D721Med (cell line): ENCODE measurements around the gene DPM1.

ENCODE experiments used
- DNase-seq: peaks from one replicate; pipeline ENCODE4 v3.0.0; 2011; ENCODE audit warnings: low spot score; ENCODE audit not compliant: insufficient read length
- FAIRE-seq: peaks from 2 replicates; lab custom pipeline; 2011; peaks lifted over from hg19 to GRCh38; lab: Jason Lieb, UNC
- TF ChIP-seq, protein P1 (sequence below): IDR thresholded peaks from 2 replicates; pipeline ENCODE4 v1.5.1; 2012; ENCODE audit warnings: mild to moderate bottlenecking, control low read depth; ENCODE audit not compliant: insufficient read depth; ENCODE audit errors: missing control alignments

Gene DPM1

GRCh38 chr20:50900261-50900660 lies 58.1 kb downstream of the DPM1 start:
- TF ChIP-seq, protein P1, sequence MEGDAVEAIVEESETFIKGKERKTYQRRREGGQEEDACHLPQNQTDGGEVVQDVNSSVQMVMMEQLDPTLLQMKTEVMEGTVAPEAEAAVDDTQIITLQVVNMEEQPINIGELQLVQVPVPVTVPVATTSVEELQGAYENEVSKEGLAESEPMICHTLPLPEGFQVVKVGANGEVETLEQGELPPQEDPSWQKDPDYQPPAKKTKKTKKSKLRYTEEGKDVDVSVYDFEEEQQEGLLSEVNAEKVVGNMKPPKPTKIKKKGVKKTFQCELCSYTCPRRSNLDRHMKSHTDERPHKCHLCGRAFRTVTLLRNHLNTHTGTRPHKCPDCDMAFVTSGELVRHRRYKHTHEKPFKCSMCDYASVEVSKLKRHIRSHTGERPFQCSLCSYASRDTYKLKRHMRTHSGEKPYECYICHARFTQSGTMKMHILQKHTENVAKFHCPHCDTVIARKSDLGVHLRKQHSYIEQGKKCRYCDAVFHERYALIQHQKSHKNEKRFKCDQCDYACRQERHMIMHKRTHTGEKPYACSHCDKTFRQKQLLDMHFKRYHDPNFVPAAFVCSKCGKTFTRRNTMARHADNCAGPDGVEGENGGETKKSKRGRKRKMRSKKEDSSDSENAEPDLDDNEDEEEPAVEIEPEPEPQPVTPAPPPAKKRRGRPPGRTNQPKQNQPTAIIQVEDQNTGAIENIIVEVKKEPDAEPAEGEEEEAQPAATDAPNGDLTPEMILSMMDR: no peak

DNA sequence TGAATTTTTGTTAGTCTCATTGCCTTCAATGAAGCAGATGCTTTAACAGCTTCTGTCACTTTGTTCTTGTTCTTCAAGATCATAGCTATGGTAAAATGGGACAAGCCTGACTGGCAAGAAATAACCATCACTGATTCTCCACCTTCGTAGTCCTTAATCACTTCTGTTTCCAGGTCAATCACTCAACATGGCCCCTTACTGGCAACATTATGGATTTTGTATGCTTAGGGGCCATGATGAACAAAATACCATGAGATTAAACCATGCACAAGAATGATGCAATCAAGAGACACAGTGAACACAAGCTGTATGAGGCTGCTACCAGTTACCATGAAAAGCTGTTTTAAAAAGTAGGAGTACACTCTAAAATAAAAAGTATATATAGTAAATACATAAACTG lies 59.9 kb downstream of the DPM1 start:
- DNase-seq: no peak
- no peak for FAIRE-seq
- TF ChIP-seq, protein P1: no peak

More at GRCh38 chr20:50900261-50900660, 58.1 kb downstream of the DPM1 start:
- no peak for DNase-seq
- no peak for FAIRE-seq

GRCh38 chr20:50895111-50895830 lies 63.1 kb downstream of the DPM1 start:
- FAIRE-seq (no peak), DNase-seq (no peak)
- TF ChIP-seq, protein P1: no peak

GRCh38 chr20:50893620-50894019 lies 64.7 kb downstream of the DPM1 start:
- no peak for DNase-seq

DNA sequence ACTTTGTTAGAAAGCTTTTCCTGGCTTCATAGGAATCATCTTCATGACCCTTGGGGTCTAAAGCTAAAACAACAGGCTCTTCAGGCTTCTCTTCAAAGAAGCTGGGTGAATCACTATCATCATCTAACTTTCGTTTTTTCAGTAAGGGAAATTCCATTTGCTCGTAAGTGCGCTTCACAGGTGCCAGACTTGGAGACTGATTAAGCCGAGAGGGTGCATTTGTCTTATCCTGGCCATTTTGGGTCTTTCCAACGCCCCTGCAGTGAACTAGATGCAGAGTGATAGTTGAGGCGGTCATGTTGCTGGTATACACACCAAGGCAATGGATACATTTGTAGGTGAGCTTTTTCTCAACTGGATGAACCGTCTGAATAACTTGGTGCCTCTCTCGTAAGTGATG lies 65.9 kb downstream of the DPM1 start:
- no peak for FAIRE-seq
- TF ChIP-seq, protein P1: no peak

More at GRCh38 chr20:50893620-50894019, 64.7 kb downstream of the DPM1 start:
- TF ChIP-seq, protein P1: no peak
- FAIRE-seq: no peak

DNA sequence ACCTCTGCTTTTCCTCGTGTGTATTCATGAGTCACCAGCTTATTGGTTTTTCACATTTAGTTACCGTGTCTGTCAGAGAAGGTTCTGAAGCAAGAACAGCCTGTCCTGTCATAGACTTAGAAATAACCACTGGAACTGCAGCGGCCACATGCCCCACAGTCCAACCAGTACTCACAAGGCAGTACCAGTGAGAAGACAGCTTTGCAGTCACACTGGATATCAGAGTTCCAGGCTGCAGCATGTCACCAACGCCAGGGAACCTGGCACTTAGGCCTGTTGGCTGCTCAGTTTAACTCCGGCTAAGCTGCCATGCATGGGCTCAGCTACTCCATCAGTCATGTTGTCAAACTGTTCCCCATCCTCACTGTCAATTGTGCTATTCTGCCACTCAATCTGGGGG lies 67.2 kb downstream of the DPM1 start:
- FAIRE-seq (no peak), DNase-seq (no peak)
- TF ChIP-seq, protein P1: no peak

More for the DNA sequence above, 65.9 kb downstream of the DPM1 start:
- no peak for DNase-seq

DNA sequence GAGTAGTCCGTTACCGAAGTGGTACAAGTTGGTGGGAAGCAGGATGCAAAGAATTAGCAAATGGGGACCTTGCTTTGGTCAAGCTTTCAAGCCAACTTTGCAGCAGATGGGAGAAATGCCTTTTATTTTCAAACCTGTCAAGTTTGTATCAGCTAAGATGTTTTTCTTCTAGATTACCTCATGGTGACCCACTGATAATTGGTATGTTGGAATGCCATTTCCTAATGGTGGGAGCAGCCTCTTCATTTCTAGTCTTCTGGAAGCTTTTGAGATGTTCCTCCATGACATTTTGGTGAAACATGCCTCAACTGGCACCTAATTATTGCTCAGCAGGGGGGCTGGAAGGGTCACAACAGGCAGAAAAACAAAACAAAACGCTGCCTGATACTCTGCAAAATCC lies 70.8 kb downstream of the DPM1 start:
- TF ChIP-seq, protein P1: no peak
- no peak for FAIRE-seq
- DNase-seq: no peak
